HepG2 (cell line): ENCODE results near the gene TMC4. TPM values are rescaled to one million over a fixed set of nuclear protein-coding genes. Genes with fewer than 3 reads are reported as not detected.
A peak's percentile ranks its signal among the peaks of the same experiment; 100 is the strongest.

Source experiments
- FIP1L1 ChIP-seq: fragments of 200-400 bp; formaldehyde crosslinking; IDR thresholded peaks from 2 replicates; pipeline ENCODE4 v1.6.1; 2018; ENCODE audit warnings: low read depth, mild to moderate bottlenecking, low read length, moderate library complexity, borderline replicate concordance; ENCODE audit not compliant: insufficient read depth
- HDAC1 ChIP-seq: sonication (generic); formaldehyde crosslinking; IDR thresholded peaks from 2 replicates; pipeline ENCODE4 v1.5.1; 2020; ENCODE audit warnings: mild to moderate bottlenecking, missing genetic modification reagents
- HIVEP1 ChIP-seq: sonication (generic); formaldehyde crosslinking; IDR thresholded peaks from 2 replicates; pipeline ENCODE4 v1.4.0; 2020; ENCODE audit warnings: mild to moderate bottlenecking, missing genetic modification reagents
- KDM1A ChIP-seq: IDR thresholded peaks from 2 replicates; pipeline ENCODE4 v1.6.1; 2016; ENCODE audit warnings: missing compliant biosample characterization
- PHF20 ChIP-seq: sonication (generic); formaldehyde crosslinking; IDR thresholded peaks from 2 replicates; pipeline ENCODE4 v1.5.0; 2020; ENCODE audit warnings: mild to moderate bottlenecking, missing genetic modification reagents
- POLR2G ChIP-seq: fragments of 200-400 bp; formaldehyde crosslinking; IDR thresholded peaks from 2 replicates; pipeline ENCODE4 v1.6.1; 2018; ENCODE audit warnings: mild to moderate bottlenecking, low read depth, low read length, moderate library complexity
- TMF1 ChIP-seq: sonication (generic); formaldehyde crosslinking; IDR thresholded peaks from 2 replicates; pipeline ENCODE4 v1.8.1; 2022; ENCODE audit warnings: low read depth, missing genetic modification reagents
- ZFP41 ChIP-seq: sonication (generic); formaldehyde crosslinking; IDR thresholded peaks from 2 replicates; pipeline ENCODE4 v1.4.0; 2020; ENCODE audit warnings: mild to moderate bottlenecking, missing genetic modification reagents, borderline replicate concordance
- polyA plus RNA-seq, 8 experiments: library from polyadenylated mRNA; depleted of rRNA in 3 of 8; stranded (reverse) in 7 of 8; unstranded in 1 of 8; fragments of >200 nt; fragmentation: Illumina TruSeq in 4 of 8; extraction: Trizol in 4 of 8; gene quantifications; 2 replicates each; pipeline versions ENCODE4 v1.2.1 to v1.2.3, GENCODE V29; 2011 to 2016; ENCODE audit warnings: low read depth in 4 of 8, missing spikeins in 1 of 8, mixed read lengths in 1 of 8; ENCODE audit not compliant: insufficient read depth in 1 of 8
- total RNA-seq, 5 experiments: library from RNA; depleted of rRNA; stranded (reverse); fragments of >200 nt; fragmentation: Illumina TruSeq; extraction: Trizol; gene quantifications; 2 replicates each; pipeline ENCODE4 v1.2.3, GENCODE V29; 2016; ENCODE audit warnings: low read depth in 1 of 5
- TF ChIP-seq, protein P1 (sequence below): sonication (generic); formaldehyde crosslinking; IDR thresholded peaks from 2 replicates; pipeline ENCODE4 v1.4.0; 2020; ENCODE audit warnings: missing genetic modification reagents
- TF ChIP-seq, protein P2 (sequence below): sonication (generic); formaldehyde crosslinking; IDR thresholded peaks from 2 replicates; pipeline ENCODE4 v1.5.0; 2020; ENCODE audit warnings: missing genetic modification reagents

Gene TMC4
- total and polyA plus RNA-seq, 2 of the 13 experiments (the other 11 are each of a cell fraction or from before 2014, with no cell fraction given): 0.13 to 0.24 TPM

DNA sequence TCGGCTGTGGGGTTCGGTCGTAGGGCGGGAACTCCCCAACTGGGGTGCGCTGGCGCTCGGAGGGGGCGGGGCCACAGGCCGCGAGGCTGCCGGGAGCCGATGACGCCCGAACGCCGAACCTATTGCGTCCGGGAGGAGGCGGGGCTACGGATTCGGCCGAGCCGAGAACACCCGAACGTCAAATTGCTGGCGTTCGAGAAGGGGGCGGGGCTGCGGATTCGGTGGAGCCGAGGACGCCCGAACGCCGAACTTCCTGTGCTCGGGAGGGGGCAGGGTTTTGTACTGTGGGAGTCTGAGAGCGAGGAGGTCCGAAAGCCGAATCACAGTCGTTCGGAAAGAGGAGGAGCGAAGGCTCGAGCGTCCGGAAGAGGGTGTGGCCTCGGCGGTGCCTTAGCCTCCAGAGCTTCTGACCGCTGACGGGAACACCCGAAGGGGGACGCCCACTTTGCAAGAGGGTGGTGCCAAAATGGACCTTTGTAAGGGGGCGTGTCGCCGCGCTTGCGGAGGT is 17.6 kb upstream of the TMC4 start (continued):
- TF ChIP-seq, protein P1, sequence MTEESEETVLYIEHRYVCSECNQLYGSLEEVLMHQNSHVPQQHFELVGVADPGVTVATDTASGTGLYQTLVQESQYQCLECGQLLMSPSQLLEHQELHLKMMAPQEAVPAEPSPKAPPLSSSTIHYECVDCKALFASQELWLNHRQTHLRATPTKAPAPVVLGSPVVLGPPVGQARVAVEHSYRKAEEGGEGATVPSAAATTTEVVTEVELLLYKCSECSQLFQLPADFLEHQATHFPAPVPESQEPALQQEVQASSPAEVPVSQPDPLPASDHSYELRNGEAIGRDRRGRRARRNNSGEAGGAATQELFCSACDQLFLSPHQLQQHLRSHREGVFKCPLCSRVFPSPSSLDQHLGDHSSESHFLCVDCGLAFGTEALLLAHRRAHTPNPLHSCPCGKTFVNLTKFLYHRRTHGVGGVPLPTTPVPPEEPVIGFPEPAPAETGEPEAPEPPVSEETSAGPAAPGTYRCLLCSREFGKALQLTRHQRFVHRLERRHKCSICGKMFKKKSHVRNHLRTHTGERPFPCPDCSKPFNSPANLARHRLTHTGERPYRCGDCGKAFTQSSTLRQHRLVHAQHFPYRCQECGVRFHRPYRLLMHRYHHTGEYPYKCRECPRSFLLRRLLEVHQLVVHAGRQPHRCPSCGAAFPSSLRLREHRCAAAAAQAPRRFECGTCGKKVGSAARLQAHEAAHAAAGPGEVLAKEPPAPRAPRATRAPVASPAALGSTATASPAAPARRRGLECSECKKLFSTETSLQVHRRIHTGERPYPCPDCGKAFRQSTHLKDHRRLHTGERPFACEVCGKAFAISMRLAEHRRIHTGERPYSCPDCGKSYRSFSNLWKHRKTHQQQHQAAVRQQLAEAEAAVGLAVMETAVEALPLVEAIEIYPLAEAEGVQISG (CRISPR knock-in tag): no peak; the same call in 1 of the 2 replicates
- TF ChIP-seq KDM1A (CRISPR knock-in tag) (no peak), HIVEP1 (CRISPR knock-in tag) (0 out of 2 replicates have a peak, but pooled peaks have one; percentile 56), TMF1 (no peak), HDAC1 (CRISPR knock-in tag) (peak; percentile 52; the same call in 1 of the 2 replicates), PHF20 (peak; percentile 37; the same call in 1 of the 2 replicates), ZFP41 (CRISPR knock-in tag) (no peak), POLR2G (peak; percentile 64), FIP1L1 (no peak)
- TF ChIP-seq, protein P2, sequence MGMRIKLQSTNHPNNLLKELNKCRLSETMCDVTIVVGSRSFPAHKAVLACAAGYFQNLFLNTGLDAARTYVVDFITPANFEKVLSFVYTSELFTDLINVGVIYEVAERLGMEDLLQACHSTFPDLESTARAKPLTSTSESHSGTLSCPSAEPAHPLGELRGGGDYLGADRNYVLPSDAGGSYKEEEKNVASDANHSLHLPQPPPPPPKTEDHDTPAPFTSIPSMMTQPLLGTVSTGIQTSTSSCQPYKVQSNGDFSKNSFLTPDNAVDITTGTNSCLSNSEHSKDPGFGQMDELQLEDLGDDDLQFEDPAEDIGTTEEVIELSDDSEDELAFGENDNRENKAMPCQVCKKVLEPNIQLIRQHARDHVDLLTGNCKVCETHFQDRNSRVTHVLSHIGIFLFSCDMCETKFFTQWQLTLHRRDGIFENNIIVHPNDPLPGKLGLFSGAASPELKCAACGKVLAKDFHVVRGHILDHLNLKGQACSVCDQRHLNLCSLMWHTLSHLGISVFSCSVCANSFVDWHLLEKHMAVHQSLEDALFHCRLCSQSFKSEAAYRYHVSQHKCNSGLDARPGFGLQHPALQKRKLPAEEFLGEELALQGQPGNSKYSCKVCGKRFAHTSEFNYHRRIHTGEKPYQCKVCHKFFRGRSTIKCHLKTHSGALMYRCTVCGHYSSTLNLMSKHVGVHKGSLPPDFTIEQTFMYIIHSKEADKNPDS (CRISPR knock-in tag): no peak
